Activated CD8-positive, alpha-beta T cell treated with anti-CD3 and anti-CD28 coated beads for 36 hours (primary cell): ENCODE measurements around the gene GNAL. TPM values are rescaled to one million over a fixed set of nuclear protein-coding genes. Genes with fewer than 3 reads are reported as not detected.
A peak's percentile ranks its signal among the peaks of the same experiment; 100 is the strongest.

Source experiments
- ATAC-seq: fragments of 200-7000 bp; cut with Tn5 transposase; one replicate; pipeline ENCODE4 v1.10.0; 2021; ENCODE audit warnings: mild to moderate bottlenecking, moderate library complexity
- CTCF ChIA-PET: fragments of 350-600 bp; sonication (Branson Sonifier 250); formaldehyde crosslinking; loops from one replicate; lab custom pipeline; 2021; ENCODE audit warnings: antibody characterized with exemption; lab: Charles Lee
- POLR2A ChIA-PET: fragments of 350-600 bp; sonication (Branson Sonifier 250); formaldehyde crosslinking; loops from one replicate; lab custom pipeline; 2021; ENCODE audit warnings: antibody characterized with exemption; lab: Charles Lee
- DNase-seq: peaks from one replicate; pipeline ENCODE4 v3.0.0-alpha.2; 2020
- H3K27ac Mint-ChIP-seq: one replicate; pipeline ENCODE4 v1.8.0; 2021; ENCODE audit warnings: mild to moderate bottlenecking, mixed read lengths
- H3K27me3 Mint-ChIP-seq: one replicate; pipeline ENCODE4 v1.8.0; 2021; ENCODE audit warnings: mixed read lengths
- H3K36me3 Mint-ChIP-seq: one replicate; pipeline ENCODE4 v1.8.0; 2021; ENCODE audit warnings: low read depth, mixed read lengths
- H3K4me1 Mint-ChIP-seq: one replicate; pipeline ENCODE4 v1.8.0; 2021; ENCODE audit warnings: low read depth, mixed read lengths
- H3K4me3 Mint-ChIP-seq: one replicate; pipeline ENCODE4 v1.8.0; 2021; ENCODE audit warnings: mild to moderate bottlenecking, moderate library complexity, mixed read lengths
- H3K9me3 Mint-ChIP-seq: one replicate; pipeline ENCODE4 v1.8.0; 2021; ENCODE audit warnings: mixed read lengths
- intact Hi-C: fragments of 100-400 bp; cut with micrococcal nuclease; formaldehyde crosslinking; loops from one replicate; pipeline ENCODE4 v1.10.0; 2022
- total RNA-seq, 2 experiments: library from RNA; stranded (reverse); gene quantifications; one replicate each; pipeline ENCODE4 v1.2.3, GENCODE V29; 2021
- TF ChIP-seq, protein P1 (sequence below): fragments of 200-600 bp; IDR thresholded peaks from one replicate; pipeline ENCODE4 v1.8.0; 2022; ENCODE audit warnings: antibody characterized with exemption, mild to moderate bottlenecking

The GNAL gene
- total RNA-seq, 2 experiments from 2014 or later: 0.11 TPM; not detected in 1

DNA sequence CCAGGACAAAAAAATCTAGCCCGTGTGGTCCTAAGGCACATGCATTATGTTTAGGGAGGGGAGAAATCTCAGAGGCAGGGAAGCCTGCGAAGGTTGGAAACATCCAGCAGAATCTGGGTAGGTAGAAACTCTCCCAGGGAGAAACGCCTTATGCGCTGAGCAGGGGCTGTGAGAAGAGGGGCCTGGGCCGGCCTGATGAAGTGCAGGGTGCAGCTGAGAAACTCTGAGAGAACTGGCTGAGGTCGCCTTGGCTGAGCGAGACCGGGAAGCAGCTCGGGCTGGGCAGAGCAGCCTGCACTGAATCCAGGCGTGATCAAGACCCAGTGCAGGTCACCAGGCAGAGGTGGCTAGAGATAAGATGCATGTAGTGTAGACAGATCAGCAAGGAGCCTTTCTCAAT, 177.3 kb downstream of the GNAL start:
- TF ChIP-seq, protein P1, sequence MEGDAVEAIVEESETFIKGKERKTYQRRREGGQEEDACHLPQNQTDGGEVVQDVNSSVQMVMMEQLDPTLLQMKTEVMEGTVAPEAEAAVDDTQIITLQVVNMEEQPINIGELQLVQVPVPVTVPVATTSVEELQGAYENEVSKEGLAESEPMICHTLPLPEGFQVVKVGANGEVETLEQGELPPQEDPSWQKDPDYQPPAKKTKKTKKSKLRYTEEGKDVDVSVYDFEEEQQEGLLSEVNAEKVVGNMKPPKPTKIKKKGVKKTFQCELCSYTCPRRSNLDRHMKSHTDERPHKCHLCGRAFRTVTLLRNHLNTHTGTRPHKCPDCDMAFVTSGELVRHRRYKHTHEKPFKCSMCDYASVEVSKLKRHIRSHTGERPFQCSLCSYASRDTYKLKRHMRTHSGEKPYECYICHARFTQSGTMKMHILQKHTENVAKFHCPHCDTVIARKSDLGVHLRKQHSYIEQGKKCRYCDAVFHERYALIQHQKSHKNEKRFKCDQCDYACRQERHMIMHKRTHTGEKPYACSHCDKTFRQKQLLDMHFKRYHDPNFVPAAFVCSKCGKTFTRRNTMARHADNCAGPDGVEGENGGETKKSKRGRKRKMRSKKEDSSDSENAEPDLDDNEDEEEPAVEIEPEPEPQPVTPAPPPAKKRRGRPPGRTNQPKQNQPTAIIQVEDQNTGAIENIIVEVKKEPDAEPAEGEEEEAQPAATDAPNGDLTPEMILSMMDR: no peak
- Mint-ChIP-seq H3K9me3 (no peaks in the 10 kb centered on the region), H3K27ac (no peak overlapping the region), H3K27me3 (peaks cover 6% of the 10 kb centered on the region), H3K4me3 (no peak overlapping the region), H3K36me3 (no peaks in the 10 kb centered on the region), H3K4me1 (no peaks in the 10 kb centered on the region)
- intact Hi-C loops: no loop called here
- CTCF ChIA-PET: interaction anchor here (0.6 kb wide), 1 partner anchor 72 kb away, joined by 3 read pairs; no protein-coding TSS in a partner anchor
- POLR2A ChIA-PET: no interaction called here
- no peak for ATAC-seq
- no peak for DNase-seq

- TF ChIP-seq, protein P1: no peak
- ATAC-seq (no peak), DNase-seq (no peak)
- Mint-ChIP-seq H3K27ac (no peak overlapping the region), H3K36me3 (no peaks in the 10 kb centered on the region), H3K4me3 (no peak overlapping the region), H3K27me3 (peaks cover 7% of the 10 kb centered on the region), H3K9me3 (no peaks in the 10 kb centered on the region), H3K4me1 (no peaks in the 10 kb centered on the region)
- ChIA-PET CTCF (no interaction called here), POLR2A (no interaction called here)
- intact Hi-C loops: no loop called here
Observed at GRCh38 chr18:11866764-11867163, 177.7 kb downstream of the GNAL start.

- H3K9me3 Mint-ChIP-seq: no peaks in the 10 kb centered on the region
- H3K4me1 Mint-ChIP-seq: no peaks in the 10 kb centered on the region
- no peak overlapping the region for H3K4me3 Mint-ChIP-seq
- intact Hi-C loops: no loop called here
- ChIA-PET CTCF (no interaction called here), POLR2A (no interaction called here)
- ATAC-seq (no peak), DNase-seq (no peak)
- no peak overlapping the region for H3K27ac Mint-ChIP-seq
- peaks cover 7% of the 10 kb centered on the region for H3K27me3 Mint-ChIP-seq
- TF ChIP-seq, protein P1: no peak
- no peaks in the 10 kb centered on the region for H3K36me3 Mint-ChIP-seq
Observed at GRCh38 chr18:11868230-11868629, 179.2 kb downstream of the GNAL start.

- Mint-ChIP-seq H3K36me3 (no peaks in the 10 kb centered on the region), H3K4me3 (no peak overlapping the region), H3K27ac (no peak overlapping the region), H3K4me1 (no peaks in the 10 kb centered on the region), H3K9me3 (no peaks in the 10 kb centered on the region), H3K27me3 (peaks cover 7% of the 10 kb centered on the region)
- ChIA-PET CTCF (interaction anchor here (1.2 to 1.6 kb wide), 2 partner anchors 67 to 139 kb away, joined by 3 to 5 read pairs; no protein-coding TSS in a partner anchor), POLR2A (no interaction called here)
- intact Hi-C loops: loop anchor here (10.0 kb wide), 1 partner anchor 137 kb away; no protein-coding TSS in a partner anchor
- ATAC-seq (no peak), DNase-seq (no peak)
- TF ChIP-seq, protein P1: no peak
Observed at GRCh38 chr18:11871501-11871900, 182.4 kb downstream of the GNAL start.

GRCh38 chr18:11872479-11873136, 183.5 kb downstream of the GNAL start:
- Mint-ChIP-seq H3K4me1 (no peaks in the 10 kb centered on the region), H3K27me3 (peaks cover 4% of the 10 kb centered on the region), H3K9me3 (no peaks in the 10 kb centered on the region), H3K36me3 (no peaks in the 10 kb centered on the region), H3K27ac (no peak overlapping the region), H3K4me3 (no peak overlapping the region)
- ATAC-seq: peak; percentile 45
- intact Hi-C loops: loop anchor here (10.0 kb wide), 1 partner anchor 138 kb away; no protein-coding TSS in a partner anchor
- CTCF ChIA-PET: no interaction called here
- peak; percentile 28 for DNase-seq
- TF ChIP-seq, protein P1: peak; percentile 30
- POLR2A ChIA-PET: no interaction called here
